ENCODE data around the gene GPX7. TPM values are rescaled to one million over a fixed set of nuclear protein-coding genes. Genes with fewer than 3 reads are reported as not detected.

The GPX7 gene
- 20.4 TPM for polyA plus RNA-seq (2012; ENCODE audit: low read depth, missing spikeins)

- no peak for TF ChIP-seq TAF1 (IDR thresholded peaks at IDR 0.05; ENCODE audit: low read depth, low read length)
- TF ChIP-seq POU2F2 (IDR thresholded peaks at IDR 0.05; ENCODE audit: low read depth, low read length), result no peak
- no peak for TF ChIP-seq POLR2AphosphoS5 (IDR thresholded peaks at IDR 0.05; ENCODE audit: low read depth, low read length)
- no peak for TF ChIP-seq PAX5 (IDR thresholded peaks at IDR 0.05; ENCODE audit: insufficient read depth, low read length, severe bottlenecking)
- no peak for TF ChIP-seq POLR2A (IDR thresholded peaks at IDR 0.05; ENCODE audit: low read depth, low read length)
- no peak for TF ChIP-seq SPI1 (IDR thresholded peaks at IDR 0.05; ENCODE audit: low read depth, low read length)
- FAIRE-seq (peak; percentile 86), DNase-seq (ENCODE audit: insufficient read length, low spot score) (peak; percentile 62)
These were observed at the start of gene GPX7 for GRCh38 chr1:52601991-52602855. GPX7 (plus strand) TSS chr1:52602371; CDS start chr1:52602410, 39 bp downstream.

GRCh38 chr1:52552505-52553361 lies 49.4 kb upstream of the GPX7 start, which contains the start of gene TUT4:
TUT4 (minus strand) TSS chr1:52553092; CDS start chr1:52526280, 26,812 bp downstream.
- no peak for TF ChIP-seq POU2F2 (IDR thresholded peaks at IDR 0.05; ENCODE audit: low read depth, low read length)
- no peak for TF ChIP-seq POLR2AphosphoS5 (IDR thresholded peaks at IDR 0.05; ENCODE audit: low read depth, low read length)
- no peak; the same call in 1 of the 2 replicates for TF ChIP-seq TAF1 (IDR thresholded peaks at IDR 0.05; ENCODE audit: low read depth, low read length)
- no peak for TF ChIP-seq PAX5 (IDR thresholded peaks at IDR 0.05; ENCODE audit: insufficient read depth, low read length, severe bottlenecking)
- no peak for TF ChIP-seq POLR2A (IDR thresholded peaks at IDR 0.05; ENCODE audit: low read depth, low read length)
- TF ChIP-seq SPI1 (IDR thresholded peaks at IDR 0.05; ENCODE audit: low read depth, low read length), result no peak
- DNase-seq (ENCODE audit: insufficient read length, low spot score) (peak; percentile 16), FAIRE-seq (peak; percentile 48)

GRCh38 chr1:52553362-52554266 lies 48.6 kb upstream of the GPX7 start:
- TF ChIP-seq PAX5 (IDR thresholded peaks at IDR 0.05; ENCODE audit: insufficient read depth, low read length, severe bottlenecking), result no peak
- TF ChIP-seq POU2F2 (IDR thresholded peaks at IDR 0.05; ENCODE audit: low read depth, low read length), result no peak
- no peak for TF ChIP-seq SPI1 (IDR thresholded peaks at IDR 0.05; ENCODE audit: low read depth, low read length)
- TF ChIP-seq TAF1 (IDR thresholded peaks at IDR 0.05; ENCODE audit: low read depth, low read length), result peak; percentile 55; the same call in 1 of the 2 replicates
- TF ChIP-seq POLR2AphosphoS5 (IDR thresholded peaks at IDR 0.05; ENCODE audit: low read depth, low read length), result peak; percentile 73
- TF ChIP-seq POLR2A (IDR thresholded peaks at IDR 0.05; ENCODE audit: low read depth, low read length), result peak; percentile 55
- peak; percentile 75 for DNase-seq (ENCODE audit: insufficient read length, low spot score)
- peak; percentile 96 for FAIRE-seq

- DNase-seq (ENCODE audit: insufficient read length, low spot score) (no peak), FAIRE-seq (no peak)
- TF ChIP-seq POLR2A (IDR thresholded peaks at IDR 0.05; ENCODE audit: low read depth, low read length), result no peak
- TF ChIP-seq POLR2AphosphoS5 (IDR thresholded peaks at IDR 0.05; ENCODE audit: low read depth, low read length), result no peak
- no peak for TF ChIP-seq POU2F2 (IDR thresholded peaks at IDR 0.05; ENCODE audit: low read depth, low read length)
- no peak for TF ChIP-seq SPI1 (IDR thresholded peaks at IDR 0.05; ENCODE audit: low read depth, low read length)
- TF ChIP-seq TAF1 (IDR thresholded peaks at IDR 0.05; ENCODE audit: low read depth, low read length), result no peak
- TF ChIP-seq PAX5 (IDR thresholded peaks at IDR 0.05; ENCODE audit: insufficient read depth, low read length, severe bottlenecking), result no peak
These were observed 47.9 kb upstream of the GPX7 start for GRCh38 chr1:52554267-52554640.

- FAIRE-seq, result no peak
- DNase-seq (ENCODE audit: insufficient read length, low spot score), result no peak
- TF ChIP-seq POLR2A (IDR thresholded peaks at IDR 0.05; ENCODE audit: low read depth, low read length) (no peak), POLR2AphosphoS5 (IDR thresholded peaks at IDR 0.05; ENCODE audit: low read depth, low read length) (no peak), POU2F2 (IDR thresholded peaks at IDR 0.05; ENCODE audit: low read depth, low read length) (no peak), SPI1 (IDR thresholded peaks at IDR 0.05; ENCODE audit: low read depth, low read length) (no peak), PAX5 (IDR thresholded peaks at IDR 0.05; ENCODE audit: insufficient read depth, low read length, severe bottlenecking) (no peak), TAF1 (IDR thresholded peaks at IDR 0.05; ENCODE audit: low read depth, low read length) (no peak)
These were observed 47.4 kb upstream of the GPX7 start for GRCh38 chr1:52554756-52555155.

GRCh38 chr1:52556641-52557360 lies 45.4 kb upstream of the GPX7 start:
- DNase-seq (ENCODE audit: insufficient read length, low spot score) (no peak), FAIRE-seq (no peak)
- TF ChIP-seq POLR2A (IDR thresholded peaks at IDR 0.05; ENCODE audit: low read depth, low read length), result no peak

- FAIRE-seq, result no peak
- no peak for DNase-seq (ENCODE audit: insufficient read length, low spot score)
- no peak for TF ChIP-seq TAF1 (IDR thresholded peaks at IDR 0.05; ENCODE audit: low read depth, low read length)
These were observed 43.2 kb upstream of the GPX7 start for GRCh38 chr1:52558941-52559340.

GRCh38 chr1:52559875-52560274 lies 42.3 kb upstream of the GPX7 start:
- TF ChIP-seq PAX5 (IDR thresholded peaks at IDR 0.05; ENCODE audit: insufficient read depth, low read length, severe bottlenecking), result no peak
- TF ChIP-seq TAF1 (IDR thresholded peaks at IDR 0.05; ENCODE audit: low read depth, low read length), result no peak
- no peak for TF ChIP-seq SPI1 (IDR thresholded peaks at IDR 0.05; ENCODE audit: low read depth, low read length)
- no peak for TF ChIP-seq POLR2A (IDR thresholded peaks at IDR 0.05; ENCODE audit: low read depth, low read length)
- TF ChIP-seq POU2F2 (IDR thresholded peaks at IDR 0.05; ENCODE audit: low read depth, low read length), result no peak
- TF ChIP-seq POLR2AphosphoS5 (IDR thresholded peaks at IDR 0.05; ENCODE audit: low read depth, low read length), result no peak
- DNase-seq (ENCODE audit: insufficient read length, low spot score) (no peak), FAIRE-seq (no peak)

Data from GM12891 (cell line).